Motor neuron (in vitro differentiated cells): ENCODE measurements around the gene CERS1. TPM values are rescaled to one million over a fixed set of nuclear protein-coding genes. Genes with fewer than 3 reads are reported as not detected.
"Not testable (repeated sequence)": the region's sequence is repeated elsewhere in the genome, so short reads cannot be mapped to it uniquely, and the experiment has no call there.

Experiments used
- ATAC-seq, 8 experiments: fragments of 200-7000 bp; cut with Tn5 transposase; replicated peaks in 6 of 8; 2 replicates each; pipeline ENCODE4 v1.8.0; 2021; ENCODE audit warnings: mild to moderate bottlenecking in 8 of 8, moderate library complexity in 8 of 8
- H3K27ac ChIP-seq, 2 donors: fragments of 250-450 bp; sonication (Bioruptor Pico); 2 replicates each; pipeline ENCODE4 v1.9.0; 2021; ENCODE audit warnings: antibody characterized with exemption in 2 of 2, mild to moderate bottlenecking in 2 of 2, moderate library complexity in 1 of 2
- H3K4me1 ChIP-seq, 2 donors: fragments of 250-450 bp; sonication (Bioruptor Pico); replicated peaks in 1 of 2; 2 replicates each; pipeline ENCODE4 v1.6.1; 2021; ENCODE audit warnings: antibody characterized with exemption in 2 of 2, mild to moderate bottlenecking in 2 of 2, moderate library complexity in 1 of 2
- H3K4me3 ChIP-seq, 5 donors: fragments of 250-450 bp; sonication (Bioruptor Pico); 2 replicates each; pipeline ENCODE4 v1.9.0; 2021; ENCODE audit warnings: antibody characterized with exemption in 5 of 5, mild to moderate bottlenecking in 5 of 5, moderate library complexity in 4 of 5
- WGBS, 10 experiments: fragments of 450-650 bp; shearing (Covaris generic); methylation state at CpG; one replicate each; pipeline ENCODE4 v1.0.0; 2022; 5-methylcytosine and 5-hydroxymethylcytosine counted together
- in situ Hi-C, 9 experiments: fragments of 400-800 bp; cut with MboI; loops; one replicate each; pipeline ENCODE4 v1.15.0; 2021; ENCODE audit warnings: low sequenced_read_pairs in 9 of 9, low pct_unique_long_range_greater_than_20kb in 2 of 9; ENCODE audit not compliant: unreplicated experiment in 9 of 9
- total RNA-seq, 8 experiments: library from RNA; unstranded; fragments of 300-600 nt; gene quantifications; 2 replicates each; pipeline versions ENCODE4 v1.2.3 to v1.2.4, GENCODE V29; 2022

The CERS1 gene
- total RNA-seq, 8 experiments from 2014 or later = 1.2 to 42.1 (median 14.2) TPM

DNA sequence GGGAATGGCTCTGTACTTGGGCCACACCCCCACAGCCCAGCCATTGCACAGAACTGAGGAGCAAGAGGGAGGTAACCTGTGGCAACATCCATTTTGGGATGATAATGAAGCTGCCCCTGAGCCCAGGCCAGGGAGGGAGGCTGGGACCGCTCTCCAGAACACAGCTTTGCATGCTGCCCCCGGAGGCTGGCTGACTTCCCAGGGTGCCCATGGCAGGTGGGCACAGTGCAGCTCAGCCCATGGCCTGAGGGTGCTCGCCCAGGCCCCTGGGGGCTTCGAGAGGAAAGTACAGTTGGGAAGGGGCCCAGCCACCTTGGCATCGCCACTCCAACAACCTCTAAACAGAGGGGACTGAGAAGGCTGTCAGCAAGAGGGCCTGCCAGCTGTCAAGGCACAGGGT, 17.5 kb upstream of the CERS1 start:
- H3K4me1 ChIP-seq = peaks cover 10 to 11% of the 10 kb centered on the region in 2 donors
- in situ Hi-C loops = no loop called here
- 90 to 100% methylated on average over 2 of the region's 5 CpGs; no CpG with 5 or more reads in 8 of the 10 experiments for WGBS, 10 experiments
- no peak for ATAC-seq
- no peak overlapping the region for H3K27ac ChIP-seq
- H3K4me3 ChIP-seq = no peak overlapping the region

- ATAC-seq = peak in 1 of 8 experiments; percentile 4
- H3K4me1 ChIP-seq = peaks cover 6% of the 10 kb centered on the region in 2 donors
- H3K27ac ChIP-seq = no peak overlapping the region
- 88 to 100% (median 100%) methylated on average over 2 to 3 of the region's 14 CpGs; no CpG with 5 or more reads in 7 of the 10 experiments for WGBS, 10 experiments
- no peak overlapping the region for H3K4me3 ChIP-seq
- in situ Hi-C loops = no loop called here
Measured at GRCh38 chr19:18912933-18913332, 17.0 kb upstream of the CERS1 start.

GRCh38 chr19:18910801-18911436, 15.0 kb upstream of the CERS1 start:
- ATAC-seq = no peak
- Histone ChIP-seq H3K27ac (no peak overlapping the region), H3K4me1 (no peaks in the 10 kb centered on the region), H3K4me3 (no peak overlapping the region)
- 90% methylated on average over 2 of the region's 19 CpGs; no CpG with 5 or more reads in 9 of the 10 experiments for WGBS, 10 experiments
- in situ Hi-C loops = no loop called here

DNA sequence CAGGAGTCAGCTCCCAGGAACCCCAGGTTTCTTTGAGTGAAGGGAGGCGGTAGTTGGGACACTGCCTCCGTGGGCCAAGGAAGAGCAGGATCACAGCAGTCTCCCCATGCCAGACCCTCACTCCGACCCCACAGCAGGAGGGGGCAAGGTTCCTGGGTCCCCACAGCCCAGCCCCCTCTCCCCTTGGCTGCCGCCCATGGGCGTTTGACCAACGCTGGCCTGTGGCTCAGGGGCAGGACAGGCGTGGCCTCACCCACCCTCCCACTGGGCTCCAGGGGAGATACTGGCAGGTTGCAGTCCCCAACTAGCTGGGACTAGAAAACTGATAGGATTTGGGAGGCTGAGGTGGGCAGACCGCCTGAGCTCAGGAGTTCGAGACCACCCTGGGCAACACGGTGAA, 14.1 kb upstream of the CERS1 start:
- in situ Hi-C loops = no loop called here
- no peaks in the 10 kb centered on the region for H3K4me1 ChIP-seq
- 67 to 100% (median 100%) methylated on average over 1 to 4 of the region's 10 CpGs; no CpG with 5 or more reads in 4 of the 10 experiments for WGBS, 10 experiments
- H3K4me3 ChIP-seq = no peak overlapping the region
- H3K27ac ChIP-seq = no peak overlapping the region
- no peak for ATAC-seq

DNA sequence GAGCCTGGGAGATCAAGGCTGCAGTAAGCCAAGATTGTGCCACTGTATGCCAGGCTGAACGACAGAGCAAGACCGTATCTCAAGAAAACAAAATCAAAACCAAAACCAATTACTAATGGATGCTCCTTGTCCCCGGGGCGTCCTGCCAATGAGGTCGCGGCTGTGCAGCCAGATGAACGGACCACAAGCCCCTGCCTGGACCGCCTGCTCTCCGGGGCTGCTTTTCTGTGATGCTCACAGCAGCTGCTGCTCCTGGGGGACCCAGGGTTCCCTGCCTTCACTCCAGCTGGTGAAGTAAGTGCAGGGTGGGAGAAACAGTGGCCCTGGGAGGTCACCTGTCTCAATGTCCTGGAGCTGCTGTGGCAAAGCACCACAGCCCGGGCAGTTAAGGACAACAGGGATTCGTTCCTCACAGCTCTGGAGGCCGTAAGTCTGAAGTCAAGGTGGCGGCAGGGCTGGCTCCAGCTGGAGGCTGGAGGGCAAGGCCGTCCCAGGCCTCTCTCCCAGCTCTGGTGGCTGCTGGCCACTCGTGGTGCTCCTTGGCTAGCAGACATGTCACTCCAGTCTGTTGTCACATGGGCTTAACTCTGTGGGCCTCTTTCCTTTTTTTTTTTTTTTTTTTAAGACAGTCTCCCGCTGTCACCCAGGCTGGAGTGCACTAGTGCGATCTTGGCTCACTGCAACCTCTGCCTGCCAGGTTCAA, 13.1 kb upstream of the CERS1 start:
- Histone ChIP-seq H3K4me3 (no peak overlapping the region), H3K4me1 (no peaks in the 10 kb centered on the region), H3K27ac (no peak overlapping the region)
- peak in 3 of 8 experiments; percentile 21 to 33 (median 23) for ATAC-seq
- WGBS, 10 experiments = 75 to 100% (median 86%) methylated on average over 1 to 6 of the region's 17 CpGs; no CpG with 5 or more reads in 2 of the 10 experiments
- in situ Hi-C loops = no loop called here

DNA sequence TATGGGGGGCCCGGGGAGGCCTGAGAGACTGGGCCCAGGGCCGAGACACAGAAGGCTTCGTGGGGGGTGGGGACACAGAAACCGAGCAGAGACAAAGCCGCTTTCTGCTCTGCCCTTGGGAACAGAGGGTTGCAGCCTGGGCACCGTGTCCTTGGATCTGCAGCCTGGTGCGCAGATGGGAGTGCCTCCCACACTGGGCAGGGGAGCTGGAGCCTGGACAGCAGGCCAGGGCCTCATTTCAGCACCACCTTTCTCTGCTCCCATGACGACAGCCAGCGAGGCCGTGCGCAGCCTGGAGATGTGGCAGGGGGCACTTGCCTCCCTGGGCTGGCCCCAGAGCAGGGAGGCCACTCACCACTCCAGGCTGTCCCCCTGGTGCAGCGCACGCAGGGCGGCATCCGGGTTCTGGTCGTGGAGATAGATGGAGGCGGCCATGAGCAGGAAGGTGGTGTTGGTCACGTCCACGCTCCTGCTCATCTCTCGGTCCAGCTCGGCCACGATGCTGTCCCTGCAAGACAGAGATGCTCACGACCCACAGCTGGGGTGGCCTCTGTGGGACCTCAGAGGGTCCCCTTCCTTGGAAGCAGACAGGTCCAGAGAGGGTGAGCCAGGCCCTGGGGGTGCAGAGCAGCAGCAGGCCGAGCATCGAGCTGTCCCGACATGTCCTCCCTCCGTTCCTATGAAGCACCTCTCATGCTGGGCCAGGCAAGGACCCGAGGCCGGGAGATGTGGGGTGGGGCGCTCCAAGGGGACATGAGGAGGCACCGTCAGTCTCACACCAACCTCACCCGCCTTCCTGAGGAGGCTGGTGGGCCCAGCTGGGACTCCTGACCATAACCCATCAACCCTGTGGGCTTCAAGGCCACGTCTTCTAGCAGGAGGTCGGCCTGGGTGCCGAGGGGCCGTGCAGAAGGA, 10.9 kb upstream of the CERS1 start:
- WGBS, 10 experiments = 91 to 100% methylated on average over 1 to 14 of the region's 36 CpGs; no CpG with 5 or more reads in 8 of the 10 experiments
- H3K4me3 ChIP-seq = no peak overlapping the region
- no peak overlapping the region for H3K27ac ChIP-seq
- in situ Hi-C loops = no loop called here
- ATAC-seq = peak in 5 of 8 experiments; percentile 11 to 80 (median 23)
- H3K4me1 ChIP-seq = no peaks in the 10 kb centered on the region

GRCh38 chr19:18905513-18906236, 9.7 kb upstream of the CERS1 start:
- Histone ChIP-seq H3K4me3 (no peak overlapping the region), H3K27ac (no peak overlapping the region), H3K4me1 (no peaks in the 10 kb centered on the region)
- WGBS, 10 experiments = 20 to 100% (median 82%) methylated on average over 1 to 9 of the region's 26 CpGs; no CpG with 5 or more reads in 4 of the 10 experiments
- peak in 3 of 8 experiments; percentile 6 to 69 (median 8) for ATAC-seq
- in situ Hi-C loops = no loop called here

DNA sequence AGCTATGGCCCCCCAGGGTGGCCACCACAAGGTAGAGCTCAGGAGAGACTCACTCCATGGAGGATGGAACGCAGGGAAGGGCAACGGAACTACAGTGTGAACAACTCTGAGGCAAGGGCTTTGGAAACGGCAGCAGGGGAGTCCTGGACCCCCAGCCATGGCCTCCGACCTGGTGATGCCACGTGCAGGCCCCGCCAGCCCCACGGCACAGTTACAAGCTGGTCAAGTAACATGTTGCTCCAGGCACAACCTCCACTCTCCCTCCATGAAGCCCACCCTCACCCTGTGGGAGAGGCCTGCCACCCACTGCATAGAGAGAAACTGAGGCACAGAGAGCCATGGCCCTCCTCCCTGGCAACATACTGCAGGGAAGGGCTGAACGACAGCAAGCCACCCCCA, 9.1 kb upstream of the CERS1 start:
- in situ Hi-C loops = no loop called here
- 50 to 100% (median 80%) methylated on average over 1 to 2 of the region's 8 CpGs; no CpG with 5 or more reads in 7 of the 10 experiments for WGBS, 10 experiments

DNA sequence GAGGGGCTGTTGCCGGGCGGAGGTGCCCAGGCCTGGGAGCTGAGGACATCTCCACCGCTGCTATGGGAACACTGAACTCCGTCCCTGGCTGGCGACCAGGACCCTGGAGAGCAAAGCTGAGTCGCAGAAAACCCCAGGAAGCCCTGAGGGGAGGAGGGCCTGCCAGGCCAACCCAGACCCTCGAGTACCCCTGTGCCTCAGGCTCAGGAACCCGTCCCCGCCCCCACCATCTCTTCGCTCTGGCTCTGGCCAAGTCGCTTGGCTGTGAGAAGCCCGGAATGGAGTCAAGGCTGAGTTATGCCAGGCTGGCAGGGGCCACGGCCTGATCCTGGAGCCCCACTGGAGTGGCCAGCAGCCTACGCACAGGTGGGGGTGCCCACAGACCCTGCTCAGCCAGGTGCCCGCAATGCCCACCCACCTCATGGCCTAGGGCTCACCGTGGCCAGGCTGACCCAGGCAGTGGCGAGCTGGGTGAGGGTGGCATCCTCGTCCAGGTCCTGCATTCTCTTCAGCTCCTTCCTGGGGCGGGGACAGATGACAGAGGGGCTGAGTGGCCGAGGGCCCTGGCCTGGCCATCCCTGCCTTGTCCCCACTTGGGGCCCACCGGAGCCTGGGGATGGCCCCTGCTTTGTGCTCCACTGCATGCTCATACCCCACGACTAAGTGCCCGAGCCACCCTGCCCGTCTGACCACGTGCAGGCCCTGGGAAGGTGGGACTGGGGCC, 8.5 kb upstream of the CERS1 start:
- no peak overlapping the region for H3K4me3 ChIP-seq
- peak in 2 of 8 experiments; percentile 5 to 33 for ATAC-seq
- no peak overlapping the region for H3K27ac ChIP-seq
- in situ Hi-C loops = no loop called here
- H3K4me1 ChIP-seq = no peaks in the 10 kb centered on the region
- WGBS, 10 experiments = 80 to 100% (median 100%) methylated on average over 1 to 10 of the region's 25 CpGs; no CpG with 5 or more reads in 5 of the 10 experiments

More for the DNA sequence above, 9.1 kb upstream of the CERS1 start:
- Histone ChIP-seq H3K27ac (no peak overlapping the region), H3K4me3 (no peak overlapping the region), H3K4me1 (no peaks in the 10 kb centered on the region)
- ATAC-seq = no peak

- no peak overlapping the region for H3K4me3 ChIP-seq
- no peaks in the 10 kb centered on the region for H3K4me1 ChIP-seq
- ATAC-seq = no peak
- in situ Hi-C loops = no loop called here
- WGBS, 10 experiments = 60 to 100% (median 100%) methylated on average over 2 to 7 of the region's 29 CpGs; no CpG with 5 or more reads in 5 of the 10 experiments
- H3K27ac ChIP-seq = no peak overlapping the region
Measured at GRCh38 chr19:18903156-18904037, 7.4 kb upstream of the CERS1 start.

DNA sequence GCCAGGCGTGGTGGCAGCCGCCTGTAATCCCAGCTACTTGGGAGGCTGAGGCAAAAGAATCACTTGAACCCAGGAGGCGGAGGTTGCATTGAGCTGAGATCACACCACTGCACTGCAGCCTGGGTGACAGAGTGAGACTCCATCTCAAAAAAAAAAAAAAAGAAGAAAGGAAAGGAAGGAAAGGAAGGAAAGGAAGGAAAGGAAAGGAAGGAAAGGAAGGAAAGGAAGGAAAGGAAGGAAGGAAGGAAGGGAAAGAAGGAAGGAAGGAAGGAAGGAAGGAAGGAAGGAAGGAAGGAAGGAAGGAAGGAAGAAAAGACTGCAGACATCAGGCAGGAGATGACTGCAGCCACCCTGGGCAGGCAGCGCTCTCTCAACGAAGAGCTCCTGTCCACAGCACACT, 6.6 kb upstream of the CERS1 start:
- H3K27ac ChIP-seq, in situ Hi-C loops, H3K4me3 ChIP-seq, ATAC-seq, H3K4me1 ChIP-seq: not testable (repeated sequence)
- 100% methylated on average over 3 of the region's 5 CpGs; no CpG with 5 or more reads in 8 of the 10 experiments for WGBS, 10 experiments
